Adipocyte (in vitro differentiated cells): Measurements from ENCODE around the gene NPB.

Experiments
- DNase-seq: peaks from one replicate; pipeline ENCODE4 v3.0.0-alpha.2; 2015; ENCODE audit warnings: low read depth
- H3K27me3 ChIP-seq: replicated peaks from 2 replicates; pipeline ENCODE4 v1.7.0; 2013; ENCODE audit warnings: mild to moderate bottlenecking, low read length, moderate library complexity; ENCODE audit not compliant: control insufficient read depth, insufficient read depth
- H3K36me3 ChIP-seq: 2 replicates; pipeline ENCODE4 v1.7.0; 2013; ENCODE audit warnings: low read length, mild to moderate bottlenecking, moderate library complexity; ENCODE audit not compliant: control insufficient read depth, insufficient read depth, severe bottlenecking
- H3K4me1 ChIP-seq: 2 replicates; pipeline ENCODE4 v1.7.0; 2013; ENCODE audit warnings: mild to moderate bottlenecking, low read length, moderate library complexity; ENCODE audit not compliant: control insufficient read depth, insufficient read depth
- H3K4me3 ChIP-seq: 2 replicates; pipeline ENCODE4 v1.7.0; 2013; ENCODE audit warnings: mild to moderate bottlenecking, low read length, moderate library complexity
- H3K9ac ChIP-seq: 2 replicates; pipeline ENCODE4 v1.7.0; 2013; ENCODE audit warnings: mild to moderate bottlenecking, low read length, moderate library complexity
- H3K9me3 ChIP-seq: 2 replicates; pipeline ENCODE4 v1.7.0; 2013; ENCODE audit warnings: mild to moderate bottlenecking, low read length, moderate library complexity; ENCODE audit not compliant: control insufficient read depth

The NPB gene

GRCh38 chr17:81910840-81911276, 8.8 kb downstream of the NPB start:
- Histone ChIP-seq H3K27me3 (no peaks in the 10 kb centered on the region), H3K36me3 (peaks cover 73% of the 10 kb centered on the region), H3K9me3 (no peaks in the 10 kb centered on the region), H3K4me1 (peaks cover 14% of the 10 kb centered on the region), H3K9ac (peak overlapping the region; percentile 93), H3K4me3 (peak overlapping the region; percentile 95)
- peak; percentile 45 for DNase-seq

GRCh38 chr17:81911277-81911961, 9.4 kb downstream of the NPB start, which contains the start of gene PCYT2:
TSS of gene PCYT2 (minus strand) at chr17:81911399. CDS start at chr17:81911355, 44 bp downstream.
- Histone ChIP-seq H3K36me3 (peaks cover 67% of the 10 kb centered on the region), H3K9ac (peak within 1 kb of the TSS; percentile 93), H3K9me3 (no peaks in the 10 kb centered on the region), H3K4me1 (peaks cover 19% of the 10 kb centered on the region), H3K27me3 (no peaks in the 10 kb centered on the region), H3K4me3 (peak within 1 kb of the TSS; percentile 95)
- DNase-seq = peak; percentile 94

DNA sequence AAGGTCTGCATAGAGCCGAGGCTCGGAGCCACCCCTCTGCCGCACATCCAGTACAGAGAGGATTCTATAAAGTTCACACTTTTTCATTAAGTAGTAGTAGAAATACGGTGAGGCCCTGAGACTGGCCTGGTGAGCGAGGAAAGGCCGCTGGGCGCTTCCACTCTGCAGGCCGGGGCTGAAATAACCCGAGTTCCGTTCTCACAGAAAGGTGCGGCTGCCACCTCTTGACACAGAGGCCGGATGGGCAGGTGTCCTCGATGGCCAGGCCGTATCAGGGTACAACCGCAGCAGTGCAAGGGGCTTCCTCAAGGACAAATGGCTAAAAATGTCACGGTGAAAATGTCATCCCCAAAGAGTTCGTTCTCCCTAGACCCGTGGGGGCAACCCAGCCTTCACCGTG, 9.9 kb downstream of the NPB start:
- Histone ChIP-seq H3K27me3 (no peaks in the 10 kb centered on the region), H3K9ac (no peak overlapping the region), H3K4me3 (no peak overlapping the region), H3K4me1 (peaks cover 25% of the 10 kb centered on the region), H3K9me3 (no peaks in the 10 kb centered on the region), H3K36me3 (peaks cover 62% of the 10 kb centered on the region)
- DNase-seq = no peak

- no peaks in the 10 kb centered on the region for H3K27me3 ChIP-seq
- H3K36me3 ChIP-seq = peaks cover 55% of the 10 kb centered on the region
- peaks cover 28% of the 10 kb centered on the region for H3K4me1 ChIP-seq
- DNase-seq = no peak
- no peak overlapping the region for H3K4me3 ChIP-seq
- no peak overlapping the region for H3K9ac ChIP-seq
- no peaks in the 10 kb centered on the region for H3K9me3 ChIP-seq
These were observed 10.6 kb downstream of the NPB start for GRCh38 chr17:81912441-81913309.

- no peak overlapping the region for H3K4me3 ChIP-seq
- peaks cover 28% of the 10 kb centered on the region for H3K4me1 ChIP-seq
- peaks cover 48% of the 10 kb centered on the region for H3K36me3 ChIP-seq
- no peak overlapping the region for H3K9ac ChIP-seq
- H3K27me3 ChIP-seq = no peaks in the 10 kb centered on the region
- DNase-seq = no peak
- no peaks in the 10 kb centered on the region for H3K9me3 ChIP-seq
These were observed 11.5 kb downstream of the NPB start for GRCh38 chr17:81913394-81914102.

DNA sequence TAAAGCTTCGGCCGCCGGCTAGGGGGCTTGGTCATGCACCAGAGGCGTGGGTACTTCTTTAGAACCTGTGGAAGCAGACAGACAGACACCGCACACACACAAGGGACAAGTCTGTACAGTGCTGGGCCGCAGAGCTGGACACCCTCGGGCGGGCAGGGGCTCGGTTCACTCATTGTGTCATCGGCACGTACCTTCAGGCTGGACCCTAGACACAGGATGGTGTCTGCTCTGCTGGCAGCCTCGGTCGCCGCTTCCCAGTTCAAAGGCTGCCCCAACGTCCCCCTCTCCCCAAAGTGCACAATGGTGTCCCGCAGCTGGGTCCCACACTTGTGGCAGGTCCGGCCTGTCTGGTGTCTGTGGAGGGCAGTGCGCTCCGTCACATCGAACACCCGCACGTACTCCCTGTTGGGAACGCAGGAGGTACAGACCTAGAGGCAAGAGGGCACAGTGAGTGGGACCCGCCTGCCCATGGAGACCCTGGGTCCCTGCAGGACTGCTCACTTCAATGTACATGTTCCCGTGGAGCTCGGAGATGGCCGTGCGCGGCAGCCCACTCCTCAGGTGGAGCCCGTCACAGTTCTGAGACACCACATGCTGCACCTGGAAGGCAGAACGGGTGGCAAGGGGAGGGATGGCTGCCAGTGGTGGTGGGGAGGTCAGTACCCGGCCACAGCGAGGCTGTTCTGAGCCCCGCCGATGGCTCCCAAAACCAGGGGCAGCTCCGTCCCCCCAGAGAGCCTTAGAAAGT, 12.2 kb downstream of the NPB start:
- H3K9ac ChIP-seq = no peak overlapping the region
- DNase-seq = no peak
- no peak overlapping the region for H3K4me3 ChIP-seq
- peaks cover 25% of the 10 kb centered on the region for H3K4me1 ChIP-seq
- no peaks in the 10 kb centered on the region for H3K9me3 ChIP-seq
- peaks cover 42% of the 10 kb centered on the region for H3K36me3 ChIP-seq
- no peaks in the 10 kb centered on the region for H3K27me3 ChIP-seq

DNA sequence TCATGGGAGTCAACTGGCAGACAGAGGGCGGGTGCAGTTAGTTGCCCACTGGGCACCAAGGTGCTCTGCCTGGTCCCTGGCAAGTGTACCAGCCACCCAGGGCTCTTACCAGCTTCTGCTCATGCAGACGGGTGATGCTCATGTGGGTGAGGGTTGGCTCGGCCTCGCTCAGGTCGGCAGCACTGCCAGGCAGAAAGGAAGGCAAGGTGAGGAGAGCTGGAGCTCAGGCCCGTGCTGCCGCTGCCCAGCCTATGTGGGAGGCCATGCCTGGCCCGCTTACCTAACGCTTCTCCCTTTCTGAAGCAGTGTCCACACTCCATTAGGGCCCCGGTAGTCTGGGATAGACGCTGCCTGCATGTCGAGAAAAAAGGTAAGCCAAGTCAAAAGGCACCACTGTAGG, 13.3 kb downstream of the NPB start:
- no peaks in the 10 kb centered on the region for H3K27me3 ChIP-seq
- no peak overlapping the region for H3K4me3 ChIP-seq
- H3K9ac ChIP-seq = no peak overlapping the region
- H3K9me3 ChIP-seq = no peaks in the 10 kb centered on the region
- peaks cover 39% of the 10 kb centered on the region for H3K36me3 ChIP-seq
- DNase-seq = no peak
- H3K4me1 ChIP-seq = peaks cover 15% of the 10 kb centered on the region

DNA sequence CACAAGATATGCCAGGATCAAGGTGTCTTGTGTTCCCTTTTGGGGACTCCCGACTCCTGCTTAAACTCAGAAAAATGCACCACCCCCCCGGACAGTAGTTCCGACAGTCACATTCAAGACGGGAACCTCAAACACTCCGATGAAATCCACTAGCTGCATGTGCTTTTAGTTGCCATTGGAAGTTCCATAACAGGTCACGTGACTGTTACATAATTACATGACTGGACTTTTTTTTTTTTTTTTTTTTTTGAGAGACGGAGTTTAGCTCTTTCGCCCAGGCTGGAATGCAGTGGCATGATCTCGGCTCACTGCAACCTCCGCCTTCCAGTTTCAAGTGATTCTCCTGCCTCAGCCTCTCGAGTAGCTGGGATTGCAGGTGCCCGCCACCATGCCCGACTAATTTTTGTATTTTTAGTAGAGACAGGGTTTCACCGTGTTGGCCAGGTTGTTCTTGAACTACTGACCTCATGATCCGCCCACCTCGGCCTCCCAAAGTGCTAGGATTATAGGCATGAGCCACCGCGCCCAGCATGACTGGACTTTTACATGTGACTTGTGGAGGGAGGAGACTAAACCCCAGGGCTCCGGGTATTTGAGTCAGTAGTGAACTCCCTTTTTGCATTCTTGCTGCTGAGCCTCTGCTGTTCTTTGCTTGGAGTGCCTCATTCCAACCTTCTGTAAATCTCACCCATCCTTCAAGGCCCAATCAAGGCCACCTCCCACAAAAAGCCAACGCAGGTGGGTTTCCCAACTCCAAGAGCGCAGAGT, 14.4 kb downstream of the NPB start:
- Histone ChIP-seq H3K27me3 (no peaks in the 10 kb centered on the region), H3K4me3 (peak overlapping the region; percentile 78), H3K9me3 (no peaks in the 10 kb centered on the region), H3K9ac (peak overlapping the region; percentile 81), H3K36me3 (peaks cover 44% of the 10 kb centered on the region), H3K4me1 (peaks cover 19% of the 10 kb centered on the region)
- peak; percentile 46 for DNase-seq

DNA sequence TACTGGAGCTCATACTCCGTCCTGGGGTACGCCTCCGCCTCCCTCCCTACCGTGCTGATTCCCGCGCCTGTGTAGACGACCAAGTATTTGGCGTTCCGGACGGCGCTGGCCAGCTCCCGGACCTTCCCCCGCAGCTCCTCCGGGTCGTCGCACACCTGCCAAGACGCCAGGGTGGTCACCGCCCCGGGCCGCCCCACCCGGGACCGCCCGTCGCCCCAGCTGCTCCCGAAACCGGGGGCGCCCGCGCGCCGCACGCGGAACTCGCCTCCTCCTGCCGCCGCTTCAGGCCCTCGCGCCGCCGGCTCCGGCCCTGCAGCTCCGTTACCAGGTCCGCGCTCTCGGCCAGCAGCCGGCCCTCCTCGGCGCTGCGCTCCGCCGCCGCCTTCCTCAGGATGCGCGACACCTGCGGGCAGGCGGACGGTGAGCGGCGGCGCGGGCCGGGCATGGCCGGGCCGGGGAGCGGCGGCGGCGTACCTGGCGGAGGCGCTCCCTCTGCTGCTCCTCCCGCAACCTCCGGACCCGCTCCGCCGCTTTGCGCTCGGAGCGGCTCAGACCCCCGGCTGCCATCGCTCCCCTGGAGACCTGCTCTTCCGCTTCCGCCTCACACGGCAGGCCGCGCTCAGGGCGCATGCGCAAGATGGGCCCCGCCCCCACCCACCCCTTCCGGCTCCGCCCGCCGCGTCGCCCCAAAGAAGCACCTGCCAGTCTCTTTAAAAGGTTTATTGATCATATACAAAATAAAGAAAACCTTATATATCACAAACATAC, 15.7 kb downstream of the NPB start, which contains the start of gene SIRT7:
TSS of gene SIRT7 (minus strand) at position 612 of the 768 bp plus-strand sequence. CDS start at position 567, 45 bp downstream.
- Histone ChIP-seq H3K36me3 (peaks cover 45% of the 10 kb centered on the region), H3K9me3 (no peaks in the 10 kb centered on the region), H3K4me3 (peak within 1 kb of the TSS; percentile 78), H3K27me3 (no peaks in the 10 kb centered on the region), H3K9ac (peak within 1 kb of the TSS; percentile 81), H3K4me1 (peaks cover 23% of the 10 kb centered on the region)
- DNase-seq = peak; percentile 87
